IMR-90 (cell line): ENCODE measurements around the gene KRT10. TPM values are rescaled to one million over a fixed set of nuclear protein-coding genes. Genes with fewer than 3 reads are reported as not detected.

Experiments
- ATAC-seq: fragments of 200-7000 bp; cut with Tn5 transposase; 2 replicates; pipeline ENCODE4 v1.9.1; 2020; ENCODE audit warnings: low read depth, mild to moderate bottlenecking, moderate library complexity
- BruUV-seq: library from RNA; stranded (reverse); fragments of 400-500 nt; replicated peaks from 2 replicates; lab custom pipeline; 2021; lab: Mats Ljungman, UMichigan
- CTCF ChIA-PET: fragments of 300-600 bp; formaldehyde crosslinking; extraction: SDS; loops from one replicate; lab custom pipeline; 2021; ENCODE audit warnings: antibody characterized with exemption; lab: Yijun Ruan, JAX
- POLR2A ChIA-PET: fragments of 300-600 bp; sonication (Branson Sonifier 250); formaldehyde crosslinking; loops from one replicate; lab custom pipeline; 2022; ENCODE audit warnings: antibody characterized with exemption; ENCODE audit not compliant: unreplicated experiment; lab: Charles Lee
- DNase-seq: peaks from one replicate; pipeline ENCODE4 v3.0.0; 2013
- H2AFZ ChIP-seq: replicated peaks from 2 replicates; pipeline ENCODE3; 2013; ENCODE audit warnings: low read length, mild to moderate bottlenecking; ENCODE audit not compliant: poor library complexity
- H2AK5ac ChIP-seq: 2 replicates; pipeline ENCODE4 v1.6.1; 2013; ENCODE audit warnings: low read depth, low read length, inconsistent platforms
- H2AK9ac ChIP-seq: replicated peaks from 2 replicates; pipeline ENCODE3; 2013; ENCODE audit warnings: mild to moderate bottlenecking, low read depth, low read length, moderate library complexity; ENCODE audit not compliant: poor library complexity
- H2BK120ac ChIP-seq: 2 replicates; pipeline ENCODE4 v1.6.1; 2013; ENCODE audit warnings: low read depth, low read length, inconsistent platforms
- H2BK15ac ChIP-seq: 3 replicates; pipeline ENCODE4 v1.6.1; 2013; ENCODE audit warnings: low read depth, low read length, inconsistent platforms
- H2BK20ac ChIP-seq: 2 replicates; pipeline ENCODE4 v1.6.1; 2013; ENCODE audit warnings: low read depth, mild to moderate bottlenecking, inconsistent platforms, low read length, moderate library complexity
- H2BK5ac ChIP-seq: 2 replicates; pipeline ENCODE4 v1.6.1; 2013; ENCODE audit warnings: mild to moderate bottlenecking, low read depth, low read length, inconsistent platforms; ENCODE audit not compliant: poor library complexity, severe bottlenecking
- H3K14ac ChIP-seq: replicated peaks from 2 replicates; pipeline ENCODE4 v1.6.1; 2013; ENCODE audit warnings: low read depth, low read length, inconsistent platforms
- H3K18ac ChIP-seq: 2 replicates; pipeline ENCODE4 v1.6.1; 2013; ENCODE audit warnings: low read depth, low read length, control low read depth
- H3K23ac ChIP-seq: 2 replicates; pipeline ENCODE4 v1.6.1; 2013; ENCODE audit warnings: low read depth, low read length, inconsistent platforms
- H3K27ac ChIP-seq: 2 replicates; pipeline ENCODE4 v1.5.1; 2013; ENCODE audit warnings: mild to moderate bottlenecking, control low read depth, low read length; ENCODE audit not compliant: insufficient read depth
- H3K27me3 ChIP-seq: 2 replicates; pipeline ENCODE4 v1.6.1; 2013; ENCODE audit warnings: low read length; ENCODE audit not compliant: control insufficient read depth, insufficient read depth
- H3K36me3 ChIP-seq: 2 replicates; pipeline ENCODE4 v1.6.1; 2013; ENCODE audit warnings: low read length, mixed read lengths; ENCODE audit not compliant: control insufficient read depth, insufficient read depth
- H3K4ac ChIP-seq: 2 replicates; pipeline ENCODE4 v1.6.1; 2013; ENCODE audit warnings: low read depth, low read length, inconsistent platforms
- H3K4me1 ChIP-seq: 2 replicates; pipeline ENCODE4 v1.6.1; 2013; ENCODE audit warnings: low read length, mixed read lengths; ENCODE audit not compliant: control insufficient read depth, insufficient read depth
- H3K4me2 ChIP-seq: 2 replicates; pipeline ENCODE4 v1.6.1; 2013; ENCODE audit warnings: low read depth, mild to moderate bottlenecking, control low read depth, low read length, moderate library complexity
- H3K4me3 ChIP-seq: 2 replicates; pipeline ENCODE4 v1.5.1; 2013; ENCODE audit warnings: low read depth, mild to moderate bottlenecking, control low read depth, low read length, moderate library complexity; ENCODE audit not compliant: insufficient read depth
- H3K56ac ChIP-seq: 2 replicates; pipeline ENCODE4 v1.6.1; 2013; ENCODE audit warnings: low read length, inconsistent platforms; ENCODE audit not compliant: insufficient read depth; ENCODE audit errors: extremely low read depth
- H3K79me1 ChIP-seq, 2 experiments: 2 replicates each; pipeline ENCODE4 v1.6.1; 2013; ENCODE audit warnings: low read length in 2 of 2, inconsistent platforms in 1 of 2, low read depth in 1 of 2
- H3K9ac ChIP-seq: 2 replicates; pipeline ENCODE4 v1.6.1; 2013; ENCODE audit warnings: low read depth, low read length, control low read depth
- H3K9me1 ChIP-seq: 2 replicates; pipeline ENCODE4 v1.6.1; 2013; ENCODE audit warnings: low read length, inconsistent platforms; ENCODE audit not compliant: insufficient read depth
- H3K9me3 ChIP-seq: 2 replicates; pipeline ENCODE4 v1.6.1; 2013; ENCODE audit warnings: low read length; ENCODE audit not compliant: control insufficient read depth, insufficient read depth
- H4K20me1 ChIP-seq: 2 replicates; pipeline ENCODE4 v1.6.1; 2013; ENCODE audit warnings: low read length, inconsistent platforms; ENCODE audit not compliant: insufficient read depth
- H4K5ac ChIP-seq: 2 replicates; pipeline ENCODE4 v1.6.1; 2013; ENCODE audit warnings: mild to moderate bottlenecking, low read depth, low read length, control low read depth
- H4K8ac ChIP-seq, 2 experiments: 2 replicates each; pipeline ENCODE4 v1.6.1; 2013; ENCODE audit warnings: low read depth in 2 of 2, low read length in 2 of 2, control low read depth in 1 of 2, inconsistent platforms in 1 of 2
- H4K91ac ChIP-seq: 2 replicates; pipeline ENCODE4 v1.6.1; 2013; ENCODE audit warnings: low read depth, low read length, inconsistent platforms; ENCODE audit not compliant: insufficient read depth
- BHLHE40 ChIP-seq: fragments of 150-350 bp; IDR thresholded peaks from 2 replicates; pipeline ENCODE4 v1.6.1; 2016; ENCODE audit warnings: mild to moderate bottlenecking, low read depth, low read length
- CHD1 ChIP-seq: IDR thresholded peaks from 2 replicates; pipeline ENCODE4 v1.6.1; 2012; ENCODE audit warnings: low read depth, low read length, improper control_type of control experiment
- MAZ ChIP-seq: IDR thresholded peaks from 2 replicates; pipeline ENCODE4 v1.6.1; 2012; ENCODE audit warnings: low read depth, mild to moderate bottlenecking, low read length, improper control_type of control experiment, moderate library complexity, borderline replicate concordance
- POLR2A ChIP-seq: IDR thresholded peaks from 2 replicates; pipeline ENCODE4 v1.6.1; 2012; ENCODE audit warnings: mild to moderate bottlenecking, low read depth, low read length
- WGBS, 2 experiments: methylation state at CpG; one replicate each; pipeline versions ENCODE4 v1.1.5 to v1.1.7; 2013; ENCODE audit warnings: missing lambda C conversion rate in 2 of 2; ENCODE audit not compliant: insufficient read length in 1 of 2; ENCODE audit errors: extremely low coverage in 2 of 2; 5-methylcytosine and 5-hydroxymethylcytosine counted together
- dilution Hi-C: fragments of 300-500 bp; cut with HindIII; formaldehyde crosslinking; loops from one replicate; pipeline ENCODE4 v1.14.3; 2018; ENCODE audit warnings: low sequenced_read_pairs; ENCODE audit not compliant: unreplicated experiment
- in situ Hi-C: fragments of 300-500 bp; cut with MboI; formaldehyde crosslinking; loops from 3 replicates; pipeline ENCODE4 v1.14.3; 2019; ENCODE audit warnings: low sequenced_read_pairs, inconsistent platforms, mixed read lengths
- intact Hi-C: fragments of 100-400 bp; cut with micrococcal nuclease; formaldehyde crosslinking; loops from 2 replicates; pipeline ENCODE4 v1.10.0; 2022
- polyA plus RNA-seq, 3 experiments: library from polyadenylated mRNA; depleted of rRNA; stranded (reverse); fragments of >200 nt; gene quantifications; 2 replicates each; pipeline ENCODE4 v1.2.3, GENCODE V29; 2012; ENCODE audit warnings: low replicate concordance in 1 of 3
- total RNA-seq: library from RNA; depleted of rRNA; stranded (reverse); fragments of >200 nt; gene quantifications from 2 replicates; pipeline ENCODE4 v1.2.3, GENCODE V29; 2012
- TF ChIP-seq, protein P1 (sequence below): conservative IDR thresholded peaks from 2 replicates; pipeline ENCODE4 v1.5.1; 2012; ENCODE audit warnings: mild to moderate bottlenecking, low read depth, low read length, improper control_type of control experiment

KRT10 gene
- total and polyA plus RNA-seq, 2 of the 4 experiments (the other 2 are of a cell fraction) = 0.18 to 18.3 TPM

DNA sequence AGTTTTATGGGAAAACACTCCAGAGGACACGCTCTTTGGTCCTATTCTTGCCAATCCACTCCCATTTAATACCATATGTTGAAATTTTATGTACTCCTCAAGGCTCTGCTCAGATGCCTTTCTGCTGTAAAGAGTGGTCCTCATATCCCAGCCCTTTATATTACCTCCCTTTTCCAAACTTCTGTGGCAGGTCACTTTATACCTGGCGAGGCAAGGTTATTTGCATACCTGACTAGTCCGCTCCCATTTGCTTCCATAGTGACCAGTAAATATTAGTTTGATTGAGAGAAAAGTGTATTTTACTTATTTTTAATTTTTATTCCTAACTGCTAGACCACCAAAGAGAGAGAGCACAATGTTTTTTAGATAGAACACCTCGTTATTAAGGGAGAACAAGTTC lies 27.3 kb upstream of the KRT10 start:
- ChIA-PET CTCF (no interaction called here), POLR2A (no interaction called here)
- Histone ChIP-seq H3K9me3 (no peaks in the 10 kb centered on the region), H2AK5ac (peak overlapping the region; percentile 61; the same call in 1 of the 2 replicates), H2BK5ac (peak overlapping the region; percentile 83), H4K20me1 (no peaks in the 10 kb centered on the region), H3K18ac (peak overlapping the region; percentile 80), H2BK120ac (peak overlapping the region; percentile 28; the same call in 1 of the 2 replicates), H2BK15ac (peak overlapping the region; percentile 55), H3K9ac (no peak overlapping the region), H3K27me3 (no peaks in the 10 kb centered on the region), H4K5ac (peak overlapping the region; percentile 50; the same call in 1 of the 2 replicates), H3K79me1 (peaks cover 0 to 4% of the 10 kb centered on the region in 2 experiments; a peak in 1 of 4 replicates), H3K56ac (peak overlapping the region; percentile 1; the same call in 1 of the 2 replicates), H3K9me1 (0 out of 2 replicates have a peak, but pooled peaks cover 2% of the 10 kb centered on the region), H3K4me3 (no peak overlapping the region), H4K91ac (no peak overlapping the region), H4K8ac (peak overlapping the region; percentile 26 to 80; a peak in 3 of 4 replicates), H2AK9ac (no peak overlapping the region), H3K14ac (peak overlapping the region; percentile 6; the same call in 1 of the 2 replicates), H3K4me1 (peaks cover 13% of the 10 kb centered on the region), H2AFZ (no peak overlapping the region), H2BK20ac (peak overlapping the region; percentile 35; the same call in 1 of the 2 replicates), H3K4me2 (no peak overlapping the region), H3K4ac (peak overlapping the region; percentile 48; the same call in 1 of the 2 replicates), H3K27ac (peak overlapping the region; percentile 60), H3K23ac (no peak overlapping the region), H3K36me3 (no peaks in the 10 kb centered on the region)
- intact Hi-C loops = no loop called here
- dilution Hi-C loops = no loop called here
- TF ChIP-seq POLR2A (no peak), BHLHE40 (no peak), CHD1 (no peak), MAZ (no peak)
- TF ChIP-seq, protein P1, sequence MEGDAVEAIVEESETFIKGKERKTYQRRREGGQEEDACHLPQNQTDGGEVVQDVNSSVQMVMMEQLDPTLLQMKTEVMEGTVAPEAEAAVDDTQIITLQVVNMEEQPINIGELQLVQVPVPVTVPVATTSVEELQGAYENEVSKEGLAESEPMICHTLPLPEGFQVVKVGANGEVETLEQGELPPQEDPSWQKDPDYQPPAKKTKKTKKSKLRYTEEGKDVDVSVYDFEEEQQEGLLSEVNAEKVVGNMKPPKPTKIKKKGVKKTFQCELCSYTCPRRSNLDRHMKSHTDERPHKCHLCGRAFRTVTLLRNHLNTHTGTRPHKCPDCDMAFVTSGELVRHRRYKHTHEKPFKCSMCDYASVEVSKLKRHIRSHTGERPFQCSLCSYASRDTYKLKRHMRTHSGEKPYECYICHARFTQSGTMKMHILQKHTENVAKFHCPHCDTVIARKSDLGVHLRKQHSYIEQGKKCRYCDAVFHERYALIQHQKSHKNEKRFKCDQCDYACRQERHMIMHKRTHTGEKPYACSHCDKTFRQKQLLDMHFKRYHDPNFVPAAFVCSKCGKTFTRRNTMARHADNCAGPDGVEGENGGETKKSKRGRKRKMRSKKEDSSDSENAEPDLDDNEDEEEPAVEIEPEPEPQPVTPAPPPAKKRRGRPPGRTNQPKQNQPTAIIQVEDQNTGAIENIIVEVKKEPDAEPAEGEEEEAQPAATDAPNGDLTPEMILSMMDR = no peak
- BruUV-seq = no TSS peak
- WGBS, 2 experiments = no CpG with 5 or more reads among the region's 4 CpGs
- in situ Hi-C loops = no loop called here
- DNase-seq (no peak), ATAC-seq (no peak)
